HG03095 (cell line): ENCODE data around the gene PLXNA2.

Experiments used
- ATAC-seq: cut with Tn5 transposase; IDR thresholded peaks from one replicate; pipeline ENCODE4 v1.9.1; 2021; ENCODE audit warnings: moderate library complexity; ENCODE audit not compliant: unreplicated experiment

PLXNA2 gene

DNA sequence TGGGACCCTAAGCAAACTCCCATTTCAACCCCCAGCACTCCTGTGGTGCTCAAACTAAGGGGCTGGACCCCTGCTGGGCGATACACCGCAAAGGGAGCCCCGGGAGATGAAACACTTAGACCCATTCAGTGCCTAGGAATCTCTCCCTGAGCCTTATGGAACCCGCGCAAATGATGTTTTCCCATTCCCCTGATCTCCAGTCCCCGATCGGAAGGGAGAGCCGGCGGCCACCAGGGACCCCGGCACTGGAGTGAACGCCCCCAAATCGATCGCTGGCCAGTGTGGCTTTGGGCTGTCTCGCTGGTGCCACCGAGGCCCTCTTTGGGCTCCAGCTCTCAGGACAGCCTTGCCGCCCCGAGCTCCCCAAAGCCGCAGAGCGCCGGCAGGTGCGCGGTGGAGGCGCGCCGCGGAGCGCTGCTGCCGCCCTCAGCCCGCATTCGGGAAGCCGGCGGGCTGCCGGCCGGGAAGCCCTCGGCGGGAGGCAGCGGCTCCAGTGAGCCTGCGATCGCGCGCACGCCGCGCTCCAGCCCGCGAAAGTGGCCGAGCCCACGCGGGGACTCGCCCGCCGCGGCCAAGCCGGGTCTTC lies 1.1 kb downstream of the PLXNA2 start:
- no peak for ATAC-seq

DNA sequence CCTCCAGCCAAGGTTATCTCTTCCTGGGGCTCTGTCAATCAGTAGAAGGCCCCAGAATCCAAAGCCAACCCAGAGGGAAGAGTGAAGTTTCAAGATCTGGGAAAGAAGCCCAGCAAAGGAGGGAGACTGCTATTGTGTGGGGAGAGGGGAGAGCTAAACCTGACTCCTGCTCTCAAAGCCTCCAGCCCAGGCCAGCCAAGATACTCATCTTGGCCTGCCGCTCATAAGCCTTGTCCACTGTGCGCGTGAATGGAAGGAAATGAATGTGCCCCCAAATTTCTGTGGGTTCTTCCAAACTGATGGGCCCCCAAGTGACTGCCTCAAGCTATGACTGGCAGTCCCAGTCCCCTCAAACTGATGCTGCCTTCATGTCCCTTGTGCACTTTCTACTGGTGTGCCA lies 2.0 kb downstream of the PLXNA2 start:
- no peak for ATAC-seq

DNA sequence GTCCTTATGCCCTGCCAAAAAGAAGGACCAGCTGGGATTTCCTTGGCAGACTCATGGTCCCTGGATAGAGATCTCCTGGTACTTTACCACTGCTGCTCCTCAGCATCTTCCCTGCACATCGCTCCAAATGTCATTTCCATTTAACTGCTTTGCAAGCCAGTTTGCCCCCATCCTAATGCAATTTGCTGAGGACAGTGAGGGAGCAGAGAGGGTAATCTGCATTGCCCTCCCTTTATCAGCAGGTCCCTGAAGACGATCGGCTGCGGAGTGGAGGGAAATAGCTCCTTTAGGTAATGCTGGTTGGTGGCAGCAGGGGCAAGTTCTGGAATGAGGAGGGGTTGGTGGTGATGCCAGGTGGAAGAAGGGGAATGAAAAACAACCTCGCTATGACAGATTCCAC lies 2.7 kb downstream of the PLXNA2 start:
- no peak for ATAC-seq

DNA sequence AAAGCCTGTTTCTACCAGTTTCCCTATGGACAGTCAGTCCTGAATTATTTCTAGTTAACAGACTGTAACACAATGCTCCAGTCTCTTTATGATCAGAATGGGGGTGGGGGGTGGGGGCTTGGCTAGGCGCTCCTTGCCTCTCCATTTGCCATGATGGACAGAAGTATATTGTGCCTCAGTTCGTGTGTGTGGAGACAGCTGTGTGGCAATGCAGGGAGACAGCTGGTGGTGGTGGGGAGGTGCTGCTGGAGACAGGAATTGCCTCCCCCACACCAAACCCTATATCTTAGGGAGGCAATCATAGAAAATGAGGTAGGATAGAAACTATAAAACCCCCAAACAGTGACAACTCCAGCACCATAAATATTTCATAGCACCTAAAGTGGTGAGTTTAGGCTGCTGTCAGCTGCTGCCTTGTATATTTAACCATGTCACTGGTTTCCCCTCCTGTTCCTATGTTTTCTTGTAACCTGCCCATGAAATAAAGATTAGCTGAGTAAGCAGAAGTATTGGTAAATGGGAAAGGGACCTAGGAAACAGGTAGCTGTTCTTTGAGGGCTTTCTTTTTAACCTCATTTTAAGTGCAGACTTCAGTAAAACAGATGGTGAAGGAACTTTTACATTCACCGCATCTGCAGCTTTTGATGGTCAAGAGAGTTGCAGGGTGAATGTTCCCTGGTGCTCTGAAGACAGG lies 3.4 kb downstream of the PLXNA2 start:
- no peak for ATAC-seq

DNA sequence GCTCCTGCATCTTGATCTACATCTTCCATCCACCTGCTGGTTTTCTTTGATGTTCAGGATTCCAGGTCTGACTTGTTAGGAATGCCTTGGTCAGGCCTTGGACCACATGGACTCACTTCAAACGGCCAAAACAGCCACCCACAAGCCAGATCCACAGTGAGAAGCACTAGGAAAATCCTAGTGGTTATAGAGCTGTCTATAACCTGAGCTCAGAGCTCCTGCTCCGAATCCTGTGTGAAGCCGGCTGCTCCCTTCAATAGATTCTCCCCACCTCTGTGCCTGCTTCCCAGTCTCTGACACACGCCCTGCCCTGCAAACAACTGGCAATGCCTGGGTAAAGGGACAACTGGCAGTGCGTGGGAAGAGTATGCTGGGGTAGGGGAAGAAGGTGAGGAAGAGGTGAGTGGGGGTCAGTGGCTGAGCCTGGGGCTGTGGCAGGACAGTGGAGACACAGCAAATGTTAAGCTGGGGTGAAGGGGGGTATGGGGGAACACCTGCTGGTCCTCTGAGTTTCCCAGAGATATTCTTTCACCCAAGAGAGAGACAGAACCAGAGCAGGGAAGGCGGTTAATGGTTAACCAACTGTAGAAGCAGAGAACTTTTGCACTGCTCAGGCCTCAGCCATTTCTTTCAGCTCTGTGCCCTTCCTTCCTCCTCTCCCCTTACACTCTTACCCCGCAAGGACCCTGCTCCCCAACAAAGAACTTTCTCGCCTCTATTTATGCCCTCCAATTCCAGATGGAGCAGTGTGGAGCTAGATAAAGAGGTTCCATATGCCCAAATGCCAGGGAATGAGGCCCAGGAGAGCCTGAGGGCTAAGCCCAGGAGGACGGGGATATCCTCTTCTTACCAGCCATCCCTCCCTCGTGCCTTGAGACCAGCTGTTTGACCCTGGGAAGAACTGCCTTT lies 4.5 kb downstream of the PLXNA2 start:
- no peak for ATAC-seq

DNA sequence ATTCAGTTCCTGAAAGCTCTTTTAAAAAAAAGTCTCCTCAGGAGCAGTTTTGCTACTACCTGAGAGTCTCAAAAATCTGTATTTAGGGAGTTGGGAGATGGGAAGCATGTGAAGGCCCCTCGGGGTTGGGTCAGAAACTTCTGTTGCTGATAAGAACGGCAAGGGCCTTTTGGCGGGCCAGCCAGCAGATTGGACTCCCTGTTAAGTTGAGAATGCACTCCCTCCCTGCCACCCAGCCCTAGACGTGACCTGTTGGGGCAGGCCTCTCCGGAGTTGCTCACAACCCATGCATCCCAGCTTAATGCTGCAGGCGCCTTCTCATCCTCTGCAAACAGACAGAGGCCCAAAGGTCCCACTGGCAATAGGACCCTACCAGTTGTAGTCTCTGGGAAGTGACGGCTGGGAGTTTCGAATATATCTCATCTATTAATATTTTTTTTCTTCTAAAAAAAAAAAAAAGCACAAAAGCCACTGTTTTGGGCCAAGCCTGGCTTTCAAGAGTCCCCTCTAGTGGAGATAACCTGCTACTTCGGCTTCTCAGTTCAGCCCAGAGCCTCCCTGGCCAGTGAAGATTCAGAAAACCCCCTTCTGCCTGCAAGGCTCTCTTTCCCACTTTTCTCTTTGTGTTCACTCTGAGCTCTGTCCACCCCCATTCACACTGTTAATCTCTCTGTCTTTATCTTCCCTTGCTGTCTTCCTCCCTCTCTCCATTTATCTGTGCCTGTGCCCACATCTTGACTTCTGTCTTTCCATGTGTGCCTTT lies 5.3 kb downstream of the PLXNA2 start:
- ATAC-seq: no peak

DNA sequence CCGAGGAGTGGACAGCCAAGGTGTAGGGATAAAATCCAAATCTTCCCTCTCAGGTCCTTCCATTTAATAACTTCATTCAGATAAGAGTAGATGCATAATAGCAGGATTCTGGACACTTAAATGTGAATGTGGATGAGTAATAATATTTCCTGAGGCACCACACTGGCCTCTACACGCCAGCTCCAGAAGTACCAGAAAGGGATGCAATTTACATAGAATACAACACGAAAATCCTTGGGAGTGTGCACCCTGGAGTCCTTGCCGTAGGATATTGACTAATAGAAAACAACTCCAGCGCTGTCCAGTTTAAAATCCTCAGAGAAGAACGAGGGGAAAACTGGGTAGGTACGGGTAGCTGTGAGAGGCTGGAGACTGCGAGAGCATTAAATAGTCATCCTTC lies 6.9 kb downstream of the PLXNA2 start:
- no peak for ATAC-seq

DNA sequence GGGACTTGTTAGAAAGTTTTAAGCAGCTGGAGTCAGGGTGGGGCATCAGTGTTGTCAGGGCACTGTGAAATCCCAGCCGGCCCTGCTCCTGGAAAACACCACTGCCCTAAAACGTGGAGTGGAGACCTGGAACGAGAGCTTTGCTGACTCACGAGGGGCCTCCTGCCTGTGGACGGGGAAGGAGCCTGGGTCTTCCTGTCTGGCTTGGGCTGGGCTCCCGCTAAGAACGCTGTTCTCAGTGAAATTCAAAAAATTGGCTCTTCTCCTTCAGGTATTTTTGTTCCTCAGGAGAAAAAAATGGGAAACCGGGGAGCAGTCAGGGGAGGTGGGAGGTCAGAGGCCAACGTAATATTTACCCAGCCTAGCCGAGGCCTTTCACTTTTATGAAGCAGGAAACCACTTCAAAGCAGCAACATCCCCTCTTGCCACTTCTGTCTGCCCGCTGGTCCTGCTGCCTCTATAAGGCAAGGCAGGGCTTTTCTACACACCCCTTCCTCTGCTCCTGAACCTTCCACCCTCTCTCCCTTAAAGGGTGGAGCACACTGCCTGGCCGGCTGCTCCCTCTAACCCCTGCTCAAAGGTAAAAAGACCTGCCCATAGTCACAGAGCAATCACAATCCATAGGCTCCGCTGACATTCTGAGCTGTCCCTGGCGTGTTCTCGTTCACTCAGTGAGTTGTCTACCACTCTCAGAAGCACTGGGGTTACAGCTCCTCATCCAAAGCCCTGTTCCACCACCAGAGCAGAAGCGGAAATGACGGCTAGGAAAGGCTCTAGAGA lies 8.0 kb downstream of the PLXNA2 start:
- no peak for ATAC-seq

DNA sequence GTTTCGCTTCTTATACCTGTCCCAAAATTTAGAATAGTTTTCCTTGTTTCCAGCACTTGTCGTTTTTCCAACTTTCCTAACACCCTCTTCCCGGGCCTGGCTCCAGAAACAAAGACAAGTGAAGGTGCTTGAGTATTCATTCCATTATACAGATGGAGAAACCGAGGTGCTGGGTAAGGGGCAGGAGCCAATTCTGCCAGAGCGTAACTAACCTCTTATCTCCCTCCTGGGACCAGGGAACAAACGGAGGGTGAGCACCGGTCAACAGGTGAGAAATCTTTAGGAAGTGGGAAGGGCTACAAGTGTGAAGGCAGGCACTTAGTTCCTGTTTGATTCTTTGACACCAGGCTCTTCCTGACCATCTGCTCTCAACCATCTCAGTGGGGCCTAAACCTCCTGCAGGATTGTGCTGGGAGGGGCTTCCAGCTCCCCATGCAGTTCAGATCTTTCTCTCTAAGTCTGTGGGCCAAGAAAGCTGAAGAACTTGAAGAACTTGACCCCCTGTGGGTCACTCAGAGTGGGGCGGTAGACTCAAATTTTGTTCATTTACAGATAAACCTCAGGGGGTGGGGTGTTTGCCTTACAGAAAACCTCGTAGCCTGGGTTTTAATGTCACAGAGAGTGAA lies 8.7 kb downstream of the PLXNA2 start:
- ATAC-seq: no peak

DNA sequence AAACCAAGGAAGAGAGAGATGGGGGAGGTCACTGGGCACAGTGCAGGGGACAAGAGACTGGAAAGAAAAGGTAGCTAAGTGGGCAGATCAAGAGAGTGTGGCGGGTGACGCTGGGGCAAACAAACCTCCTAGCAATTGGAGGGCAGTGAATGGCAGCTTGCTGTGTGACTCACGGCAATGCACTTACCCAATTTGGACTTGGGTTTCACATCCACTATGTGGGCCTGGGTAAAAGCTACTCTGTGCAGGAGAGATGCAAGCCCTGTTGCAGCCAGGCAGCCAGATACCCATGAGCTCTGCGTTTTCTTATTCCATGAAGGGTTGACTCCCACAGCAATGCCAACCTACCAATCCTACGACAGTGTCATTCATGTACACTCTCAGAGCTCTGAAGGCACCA lies 9.5 kb downstream of the PLXNA2 start:
- ATAC-seq: no peak

DNA sequence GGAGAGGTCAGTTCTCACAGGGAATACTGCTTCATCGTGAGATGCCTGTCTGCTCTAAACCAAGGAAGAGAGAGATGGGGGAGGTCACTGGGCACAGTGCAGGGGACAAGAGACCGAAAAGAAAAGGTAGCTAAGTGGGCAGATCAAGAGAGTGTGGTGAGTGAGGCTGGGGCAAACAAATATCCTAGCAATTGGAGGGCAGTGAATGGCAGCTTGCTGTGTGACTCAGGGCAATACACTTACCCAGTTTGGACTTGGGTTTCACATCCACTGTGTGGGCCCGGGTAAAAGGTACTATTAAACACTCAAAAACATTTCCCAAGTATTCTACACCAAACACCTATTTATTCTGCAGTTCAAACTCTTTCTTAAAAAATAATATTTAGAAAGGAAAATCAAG lies 10.2 kb downstream of the PLXNA2 start:
- ATAC-seq: no peak

DNA sequence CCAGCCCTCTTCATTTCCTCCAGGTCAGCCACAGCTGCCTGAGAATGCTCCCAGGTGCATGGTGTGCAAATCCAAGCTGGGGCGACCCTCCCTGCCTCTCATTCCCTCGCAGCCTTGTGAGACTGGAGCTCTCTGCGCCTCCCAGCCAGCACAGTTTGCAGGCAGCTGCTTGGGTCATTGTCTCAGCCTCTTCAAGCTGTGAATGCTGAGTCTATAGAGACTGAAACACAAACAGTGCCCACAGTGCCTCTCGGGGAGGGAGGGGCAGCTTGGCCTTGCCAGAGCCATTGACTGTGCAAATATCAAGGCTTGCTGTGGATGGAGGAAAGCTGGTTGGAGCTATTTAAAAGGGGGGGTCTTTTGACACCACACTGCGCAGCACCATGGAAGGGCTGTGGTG lies 10.6 kb downstream of the PLXNA2 start:
- ATAC-seq: no peak

DNA sequence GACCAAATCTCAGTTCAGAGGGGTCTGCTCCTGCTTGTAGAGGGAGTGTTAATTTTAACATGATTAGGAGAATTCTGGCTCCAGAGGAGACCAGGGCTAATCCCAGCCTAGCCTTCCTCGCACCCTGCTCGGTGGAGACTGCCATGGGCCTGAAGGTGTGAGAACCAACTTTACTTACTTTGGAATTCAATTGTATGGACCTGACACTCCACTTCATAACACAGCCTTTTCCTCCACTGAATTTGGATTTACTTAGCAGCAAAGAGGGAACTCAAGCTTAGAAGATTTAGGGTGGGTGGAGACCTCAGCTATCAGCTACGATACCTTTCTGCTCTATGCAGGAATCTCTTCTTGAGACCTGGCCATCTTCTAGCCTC lies 11.5 kb downstream of the PLXNA2 start:
- no peak for ATAC-seq

DNA sequence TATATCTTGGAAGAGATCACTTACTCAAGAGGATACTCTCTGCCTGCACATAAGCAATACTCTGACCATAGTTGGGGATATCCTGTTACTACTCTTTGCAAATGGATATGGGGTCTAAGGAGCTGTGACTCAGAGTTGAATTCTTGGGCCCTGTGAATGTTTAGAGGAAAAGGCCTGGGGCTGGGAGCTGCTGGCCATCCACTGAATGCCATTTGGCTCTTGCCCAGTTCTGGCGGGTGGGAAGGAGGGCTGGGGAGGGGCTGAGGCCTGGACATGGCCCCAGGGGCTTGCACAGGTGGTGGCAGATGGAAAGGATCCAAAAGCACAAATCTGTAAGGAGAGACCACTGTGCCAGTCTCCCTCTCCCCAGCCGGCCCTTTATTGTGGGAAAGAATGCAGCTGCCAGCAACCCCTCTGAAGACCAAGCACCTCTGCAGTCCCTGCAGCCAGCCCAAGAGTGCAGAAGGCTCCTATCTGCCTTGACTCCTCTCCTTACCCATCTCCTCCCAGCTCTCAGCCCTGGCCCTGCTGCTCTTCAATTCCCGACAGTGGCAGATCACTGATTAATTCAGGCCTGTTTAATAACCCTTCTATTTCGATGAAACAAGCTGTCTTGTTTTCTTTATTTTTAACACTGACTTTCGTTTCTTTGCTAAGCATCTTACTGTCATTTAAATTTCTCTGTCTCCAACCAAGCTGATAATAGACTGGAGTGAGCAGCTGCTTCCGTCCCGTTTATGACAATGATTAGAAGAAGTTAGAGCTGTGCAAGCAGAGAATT lies 12.1 kb downstream of the PLXNA2 start:
- ATAC-seq: no peak

DNA sequence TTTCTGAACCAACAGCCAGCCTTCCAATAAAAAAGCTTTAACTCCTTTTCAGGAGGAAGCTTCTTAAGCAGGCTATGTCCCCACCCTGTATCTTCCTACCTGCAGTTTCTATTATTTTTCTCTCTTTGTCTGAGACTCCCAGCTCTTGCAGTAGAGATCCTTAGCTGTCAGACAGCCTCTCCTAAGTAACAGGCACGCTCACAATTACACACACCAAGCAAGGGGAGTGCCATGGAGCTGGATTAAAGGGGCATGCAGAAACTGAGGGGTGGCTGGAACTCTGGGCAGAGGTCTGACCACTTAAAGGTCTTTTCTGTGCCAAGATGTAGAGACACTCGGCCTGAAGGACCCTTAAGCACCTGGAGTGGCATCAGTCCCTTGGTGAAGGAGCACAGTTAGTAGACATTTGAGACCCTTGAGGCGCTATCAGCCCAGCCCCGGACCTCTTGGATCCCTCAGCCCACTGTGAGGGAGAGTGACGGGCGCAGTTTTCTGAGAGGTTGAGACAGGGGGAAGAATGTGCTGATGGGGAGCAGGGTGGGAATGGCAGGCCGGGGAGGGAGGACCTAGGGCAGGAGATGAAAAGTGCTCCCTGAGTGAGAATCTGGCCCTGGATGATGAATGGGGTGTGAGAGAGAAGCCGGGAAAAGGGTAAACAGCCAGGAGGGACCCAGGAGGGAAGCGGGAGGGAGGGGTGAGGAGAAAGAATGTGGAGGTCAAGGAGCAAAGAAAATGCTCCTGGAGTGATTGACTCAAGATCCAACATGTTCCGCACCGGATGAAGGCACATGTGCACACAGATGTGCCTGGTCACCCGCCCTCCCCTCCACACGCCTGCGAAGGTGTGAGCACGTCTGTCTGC lies 13.3 kb downstream of the PLXNA2 start:
- ATAC-seq: no peak

DNA sequence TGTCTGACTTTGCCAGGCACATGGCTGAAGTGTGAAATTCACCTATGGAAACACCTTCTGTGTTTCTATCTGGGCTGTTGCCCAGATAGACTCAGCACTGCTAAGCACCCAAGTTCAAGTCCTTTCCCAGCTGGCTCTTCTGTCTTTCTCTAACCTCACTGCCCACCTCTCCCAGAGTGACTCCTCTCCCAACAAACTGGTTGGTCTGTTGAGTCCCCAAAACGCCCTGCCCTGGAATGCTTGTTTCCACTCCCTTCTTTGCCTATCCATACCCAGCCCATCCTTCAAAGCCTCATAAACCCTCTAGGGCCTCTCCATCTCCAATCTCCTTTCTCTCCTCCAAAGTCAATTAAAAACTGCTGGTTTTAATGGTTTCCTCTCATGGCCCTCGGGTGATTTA lies 15.6 kb downstream of the PLXNA2 start:
- no peak for ATAC-seq

DNA sequence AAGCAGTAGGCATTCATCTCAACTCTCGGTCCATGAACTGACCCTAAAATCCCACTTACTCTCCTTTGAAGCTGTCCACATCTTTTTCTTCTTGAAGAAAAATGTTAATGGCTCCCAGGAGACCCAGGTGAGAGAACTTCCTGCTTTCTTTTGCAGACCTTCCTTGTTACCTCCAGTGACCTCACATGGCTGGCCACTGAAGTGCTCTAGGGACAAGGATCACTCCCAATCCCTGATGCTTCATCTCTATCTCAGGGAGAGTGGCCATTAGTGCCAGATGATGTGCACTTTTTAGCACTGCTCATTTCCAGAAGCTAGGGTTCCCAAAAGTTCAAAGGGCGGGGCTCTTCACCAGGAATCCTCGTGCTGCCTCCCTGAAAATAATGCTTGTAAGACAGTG lies 16.2 kb downstream of the PLXNA2 start:
- no peak for ATAC-seq

DNA sequence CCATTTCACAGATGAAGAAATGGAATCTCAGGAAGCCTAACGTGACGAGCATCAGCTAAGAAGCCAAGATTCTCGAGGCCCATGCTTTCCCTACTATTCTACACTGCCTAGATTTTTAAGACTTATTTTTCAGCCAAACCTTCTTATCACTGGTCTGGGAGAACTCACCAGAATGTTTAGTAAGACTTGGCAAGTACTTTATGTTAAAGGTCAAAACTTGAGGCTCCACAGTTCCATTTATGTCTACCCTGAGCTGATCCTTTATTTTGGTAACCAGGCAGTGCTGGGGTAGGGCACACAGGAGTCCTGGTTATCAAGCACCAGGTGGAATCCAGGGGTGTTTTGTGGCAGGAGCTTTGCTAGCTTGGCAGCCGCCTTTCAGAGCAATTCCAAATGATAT lies 16.8 kb downstream of the PLXNA2 start:
- no peak for ATAC-seq
